Measurements from ENCODE around the gene LYPLAL1.
"Not testable (repeated sequence)": the region's sequence is repeated elsewhere in the genome, so short reads cannot be mapped to it uniquely, and the experiment has no call there.

The LYPLAL1 gene

DNA sequence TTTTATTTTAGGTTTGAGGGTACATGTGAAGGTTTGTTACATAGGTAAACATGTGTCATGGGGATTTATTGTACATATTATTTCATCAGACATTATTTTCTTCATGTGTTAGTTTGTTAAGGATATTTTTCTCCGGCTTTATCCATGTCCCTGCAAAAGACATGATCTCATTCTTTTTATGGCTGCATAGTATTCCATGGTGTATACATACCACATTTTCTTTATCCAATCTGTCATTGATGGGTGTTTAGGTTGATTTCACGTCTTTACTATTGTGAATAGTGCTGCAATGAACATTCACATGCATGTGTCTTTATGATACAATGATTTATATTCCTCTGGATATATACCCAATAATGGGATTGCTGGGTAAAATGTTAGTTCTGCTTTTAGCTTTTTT, 76.8 kb downstream of the LYPLAL1 start:
- H3K4me3 ChIP-seq; H3K9me3 ChIP-seq; DNase-seq (ENCODE audit: low spot score in 2 of 2); H3K27me3 ChIP-seq (ENCODE audit: low read depth); H3K4me1 ChIP-seq; in situ Hi-C loops (cut with MboI; ENCODE audit: low sequenced_read_pairs); H3K36me3 ChIP-seq (replicated peaks): not testable (repeated sequence)

DNA sequence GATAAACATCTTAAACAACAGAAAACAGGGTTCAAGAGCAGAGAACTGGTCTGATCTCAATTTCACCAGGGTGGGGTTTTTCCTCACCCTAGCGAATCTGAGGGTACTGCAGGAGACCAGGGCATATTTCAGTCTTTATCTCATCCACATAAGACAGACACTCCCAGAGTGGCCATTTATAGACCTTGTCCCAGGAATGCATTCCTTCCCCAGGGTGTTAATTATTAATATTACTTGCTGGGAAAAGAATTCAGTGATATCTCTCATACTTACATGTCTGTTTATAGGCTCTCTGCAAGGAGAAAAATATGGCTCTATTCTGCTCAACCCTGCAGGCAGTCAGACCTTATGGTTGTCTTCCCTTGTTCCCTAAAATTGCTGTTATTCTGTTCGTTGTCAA, 84.1 kb downstream of the LYPLAL1 start:
- Histone ChIP-seq H3K9me3 (peaks cover 4% of the 10 kb centered on the region), H3K36me3 (replicated peaks) (no peaks in the 10 kb centered on the region), H3K4me1 (no peaks in the 10 kb centered on the region), H3K27me3 (ENCODE audit: low read depth) (no peaks in the 10 kb centered on the region), H3K4me3 (no peak overlapping the region)
- in situ Hi-C loops (cut with MboI; ENCODE audit: low sequenced_read_pairs) = no loop called here
- no peak for DNase-seq (ENCODE audit: low spot score in 2 of 2)

DNA sequence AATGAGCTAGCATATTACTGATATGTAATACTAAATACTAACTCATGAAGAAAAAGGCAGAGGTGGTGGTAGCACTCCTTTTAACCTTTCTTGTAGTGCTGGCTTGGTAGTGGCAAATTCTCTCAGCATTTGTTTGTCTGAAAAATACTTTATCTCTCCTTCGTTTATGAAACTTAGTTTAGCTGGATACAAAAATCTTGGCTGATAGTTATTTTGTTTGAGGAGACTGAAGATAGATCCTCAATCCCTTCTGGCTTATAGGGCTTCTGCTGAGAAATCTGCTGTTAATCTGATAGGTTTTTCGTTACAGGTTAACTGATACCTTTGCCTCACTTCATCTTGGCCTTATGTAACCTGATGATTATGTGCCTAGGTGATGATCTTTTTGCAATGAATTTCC, 87.8 kb downstream of the LYPLAL1 start:
- no peaks in the 10 kb centered on the region; the same call in 1 of the 2 replicates for H3K36me3 ChIP-seq (replicated peaks)
- no peaks in the 10 kb centered on the region for H3K4me1 ChIP-seq

More for the DNA sequence above, 87.8 kb downstream of the LYPLAL1 start:
- H3K27me3 ChIP-seq (ENCODE audit: low read depth) = no peaks in the 10 kb centered on the region
- DNase-seq (ENCODE audit: low spot score in 2 of 2) = no peak
- H3K4me3 ChIP-seq = no peak overlapping the region
- in situ Hi-C loops (cut with MboI; ENCODE audit: low sequenced_read_pairs) = no loop called here
- peaks cover 4% of the 10 kb centered on the region for H3K9me3 ChIP-seq

Data from HAP-1 (cell line).